Liver (tissue), 9 donors: ENCODE results near the gene HOMER1. TPM values are rescaled to one million over a fixed set of nuclear protein-coding genes. Genes with fewer than 3 reads are reported as not detected.

Source experiments
- DNase-seq: peaks from one replicate; pipeline ENCODE4 v3.0.0-alpha.2; 2017; ENCODE audit warnings: low spot score
- H3K27ac ChIP-seq, 2 donors: one replicate each; pipeline ENCODE4 v1.7.0; 2013; ENCODE audit warnings: inconsistent platforms in 2 of 2, low read length in 2 of 2, control low read depth in 1 of 2, low read depth in 1 of 2, mild to moderate bottlenecking in 1 of 2
- H3K27me3 ChIP-seq, 4 donors: one replicate each; pipeline versions ENCODE4 v1.6.1 to v1.7.0; 2013; ENCODE audit warnings: low read length in 3 of 4, inconsistent platforms in 1 of 4, mild to moderate bottlenecking in 1 of 4, moderate library complexity in 1 of 4; ENCODE audit not compliant: control insufficient read depth in 4 of 4, insufficient read depth in 4 of 4
- H3K36me3 ChIP-seq, 4 donors: one replicate each; pipeline versions ENCODE4 v1.6.1 to v1.7.0; 2013; ENCODE audit warnings: low read length in 3 of 4, mild to moderate bottlenecking in 3 of 4, low read depth in 1 of 4, moderate library complexity in 1 of 4; ENCODE audit not compliant: control insufficient read depth in 4 of 4, insufficient read depth in 3 of 4
- H3K4me1 ChIP-seq, 4 donors: one replicate each; pipeline versions ENCODE4 v1.6.1 to v1.7.0; 2013; ENCODE audit warnings: low read length in 3 of 4, mild to moderate bottlenecking in 3 of 4, moderate library complexity in 1 of 4; ENCODE audit not compliant: control insufficient read depth in 4 of 4, insufficient read depth in 4 of 4
- H3K4me3 ChIP-seq, 3 donors: one replicate each; pipeline versions ENCODE4 v1.6.1 to v1.7.0; 2013; ENCODE audit warnings: low read length in 3 of 3, control low read depth in 1 of 3, low read depth in 1 of 3, mild to moderate bottlenecking in 1 of 3
- H3K9ac ChIP-seq, 2 donors: one replicate each; pipeline ENCODE4 v1.7.0; 2013; ENCODE audit warnings: low read length in 2 of 2, mild to moderate bottlenecking in 2 of 2, moderate library complexity in 2 of 2, control low read depth in 1 of 2, low read depth in 1 of 2
- H3K9me3 ChIP-seq, 4 donors: one replicate each; pipeline versions ENCODE4 v1.6.1 to v1.7.0; 2013; ENCODE audit warnings: low read length in 3 of 4; ENCODE audit not compliant: control insufficient read depth in 4 of 4
- EGR1 ChIP-seq, 2 donors: IDR thresholded peaks; 2 replicates each; pipeline ENCODE4 v1.6.1; 2016 to 2018; ENCODE audit warnings: antibody characterized with exemption in 2 of 2, low read depth in 2 of 2
- FOXA1 ChIP-seq: IDR thresholded peaks from 2 replicates; pipeline ENCODE4 v1.6.1; 2016; ENCODE audit warnings: antibody characterized with exemption
- FOXA2 ChIP-seq: IDR thresholded peaks from 2 replicates; pipeline ENCODE4 v1.6.1; 2016; ENCODE audit warnings: antibody characterized with exemption
- GABPA ChIP-seq, 2 donors: IDR thresholded peaks in 1 of 2; conservative IDR thresholded peaks in 1 of 2; 2 replicates each; pipeline ENCODE4 v1.6.1; 2016; ENCODE audit warnings: antibody characterized with exemption in 2 of 2, mild to moderate bottlenecking in 1 of 2, moderate library complexity in 1 of 2
- HNF4A ChIP-seq, 2 donors: conservative IDR thresholded peaks; 2 replicates each; pipeline ENCODE4 v1.6.1; 2016; ENCODE audit warnings: antibody characterized with exemption in 2 of 2, mild to moderate bottlenecking in 2 of 2
- HNF4G ChIP-seq: IDR thresholded peaks from 2 replicates; pipeline ENCODE4 v1.6.1; 2016; ENCODE audit warnings: antibody characterized with exemption
- JUND ChIP-seq, 2 donors: IDR thresholded peaks; 2 replicates each; pipeline ENCODE4 v1.6.1; 2016; ENCODE audit warnings: antibody characterized with exemption in 2 of 2
- MAX ChIP-seq: IDR thresholded peaks from 2 replicates; pipeline ENCODE4 v1.6.1; 2016; ENCODE audit warnings: antibody characterized with exemption
- NR2F2 ChIP-seq: IDR thresholded peaks from 2 replicates; pipeline ENCODE4 v1.6.1; 2016; ENCODE audit warnings: antibody characterized with exemption
- RAD21 ChIP-seq, 2 donors: IDR thresholded peaks; 2 replicates each; pipeline ENCODE4 v1.6.1; 2016; ENCODE audit warnings: antibody characterized with exemption in 2 of 2, mild to moderate bottlenecking in 2 of 2
- RXRA ChIP-seq, 2 donors: IDR thresholded peaks; 2 replicates each; pipeline ENCODE4 v1.6.1; 2017 to 2018; ENCODE audit warnings: antibody characterized with exemption in 2 of 2, mild to moderate bottlenecking in 1 of 2
- SP1 ChIP-seq: IDR thresholded peaks from 2 replicates; pipeline ENCODE4 v1.6.1; 2018; ENCODE audit warnings: antibody characterized with exemption, mild to moderate bottlenecking
- TAF1 ChIP-seq: conservative IDR thresholded peaks from 2 replicates; pipeline ENCODE4 v1.6.1; 2016; ENCODE audit warnings: antibody characterized with exemption, mild to moderate bottlenecking
- YY1 ChIP-seq: IDR thresholded peaks from 2 replicates; pipeline ENCODE4 v1.6.1; 2016; ENCODE audit warnings: antibody characterized with exemption, mild to moderate bottlenecking
- WGBS: extraction: QIAGEN DNeasy Blood & Tissue Kit; methylation state at CpG from one replicate; pipeline ENCODE4 v1.1.7; 2013; 5-methylcytosine and 5-hydroxymethylcytosine counted together
- polyA plus RNA-seq, 2 donors: library from polyadenylated mRNA; stranded (reverse) in 1 of 2; unstranded in 1 of 2; fragments of 200-250 nt in 1 of 2; fragments of >200 nt in 1 of 2; fragmentation: Nextera tagmentation in 1 of 2; extraction: Ambion mirVana in 1 of 2; gene quantifications; one replicate each; pipeline versions ENCODE4 v1.2.1 to v1.2.3, GENCODE V29; 2013 to 2015
- total RNA-seq, 2 donors: library from RNA; depleted of rRNA; stranded (reverse); fragments of >200 nt; gene quantifications; one replicate each; pipeline ENCODE4 v1.2.3, GENCODE V29; 2014
- TF ChIP-seq, protein P1 (sequence below): IDR thresholded peaks from 2 replicates; pipeline ENCODE4 v1.6.1; 2016; ENCODE audit warnings: antibody characterized with exemption, mild to moderate bottlenecking
- TF ChIP-seq, protein P2 (sequence below): fragments of 150-350 bp; IDR thresholded peaks from 2 replicates; pipeline ENCODE4 v1.5.1; 2017; ENCODE audit warnings: improper control_type of control experiment, low read depth, low read length; ENCODE audit not compliant: missing input control
- TF ChIP-seq, protein P3 (sequence below): IDR thresholded peaks from 2 replicates; pipeline ENCODE4 v1.6.1; 2016; ENCODE audit warnings: antibody characterized with exemption
- TF ChIP-seq, protein P4 (sequence below): IDR thresholded peaks from 2 replicates; pipeline ENCODE4 v1.6.1; 2016; ENCODE audit warnings: antibody characterized with exemption
- donor health status: healthy.
- donor health status: healthy.
- donor health status: healthy.
- donor health status: healthy.
- donor health status: healthy.

HOMER1 gene
- total and polyA plus RNA-seq, 4 donors = 0.33 to 8.7 (median 1.2) TPM

GRCh38 chr5:79459626-79460025 is 54.3 kb downstream of the HOMER1 start (continued):
- TF ChIP-seq, protein P1, sequence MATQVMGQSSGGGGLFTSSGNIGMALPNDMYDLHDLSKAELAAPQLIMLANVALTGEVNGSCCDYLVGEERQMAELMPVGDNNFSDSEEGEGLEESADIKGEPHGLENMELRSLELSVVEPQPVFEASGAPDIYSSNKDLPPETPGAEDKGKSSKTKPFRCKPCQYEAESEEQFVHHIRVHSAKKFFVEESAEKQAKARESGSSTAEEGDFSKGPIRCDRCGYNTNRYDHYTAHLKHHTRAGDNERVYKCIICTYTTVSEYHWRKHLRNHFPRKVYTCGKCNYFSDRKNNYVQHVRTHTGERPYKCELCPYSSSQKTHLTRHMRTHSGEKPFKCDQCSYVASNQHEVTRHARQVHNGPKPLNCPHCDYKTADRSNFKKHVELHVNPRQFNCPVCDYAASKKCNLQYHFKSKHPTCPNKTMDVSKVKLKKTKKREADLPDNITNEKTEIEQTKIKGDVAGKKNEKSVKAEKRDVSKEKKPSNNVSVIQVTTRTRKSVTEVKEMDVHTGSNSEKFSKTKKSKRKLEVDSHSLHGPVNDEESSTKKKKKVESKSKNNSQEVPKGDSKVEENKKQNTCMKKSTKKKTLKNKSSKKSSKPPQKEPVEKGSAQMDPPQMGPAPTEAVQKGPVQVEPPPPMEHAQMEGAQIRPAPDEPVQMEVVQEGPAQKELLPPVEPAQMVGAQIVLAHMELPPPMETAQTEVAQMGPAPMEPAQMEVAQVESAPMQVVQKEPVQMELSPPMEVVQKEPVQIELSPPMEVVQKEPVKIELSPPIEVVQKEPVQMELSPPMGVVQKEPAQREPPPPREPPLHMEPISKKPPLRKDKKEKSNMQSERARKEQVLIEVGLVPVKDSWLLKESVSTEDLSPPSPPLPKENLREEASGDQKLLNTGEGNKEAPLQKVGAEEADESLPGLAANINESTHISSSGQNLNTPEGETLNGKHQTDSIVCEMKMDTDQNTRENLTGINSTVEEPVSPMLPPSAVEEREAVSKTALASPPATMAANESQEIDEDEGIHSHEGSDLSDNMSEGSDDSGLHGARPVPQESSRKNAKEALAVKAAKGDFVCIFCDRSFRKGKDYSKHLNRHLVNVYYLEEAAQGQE = no peak
- TF ChIP-seq, protein P2, sequence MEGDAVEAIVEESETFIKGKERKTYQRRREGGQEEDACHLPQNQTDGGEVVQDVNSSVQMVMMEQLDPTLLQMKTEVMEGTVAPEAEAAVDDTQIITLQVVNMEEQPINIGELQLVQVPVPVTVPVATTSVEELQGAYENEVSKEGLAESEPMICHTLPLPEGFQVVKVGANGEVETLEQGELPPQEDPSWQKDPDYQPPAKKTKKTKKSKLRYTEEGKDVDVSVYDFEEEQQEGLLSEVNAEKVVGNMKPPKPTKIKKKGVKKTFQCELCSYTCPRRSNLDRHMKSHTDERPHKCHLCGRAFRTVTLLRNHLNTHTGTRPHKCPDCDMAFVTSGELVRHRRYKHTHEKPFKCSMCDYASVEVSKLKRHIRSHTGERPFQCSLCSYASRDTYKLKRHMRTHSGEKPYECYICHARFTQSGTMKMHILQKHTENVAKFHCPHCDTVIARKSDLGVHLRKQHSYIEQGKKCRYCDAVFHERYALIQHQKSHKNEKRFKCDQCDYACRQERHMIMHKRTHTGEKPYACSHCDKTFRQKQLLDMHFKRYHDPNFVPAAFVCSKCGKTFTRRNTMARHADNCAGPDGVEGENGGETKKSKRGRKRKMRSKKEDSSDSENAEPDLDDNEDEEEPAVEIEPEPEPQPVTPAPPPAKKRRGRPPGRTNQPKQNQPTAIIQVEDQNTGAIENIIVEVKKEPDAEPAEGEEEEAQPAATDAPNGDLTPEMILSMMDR = no peak

DNA sequence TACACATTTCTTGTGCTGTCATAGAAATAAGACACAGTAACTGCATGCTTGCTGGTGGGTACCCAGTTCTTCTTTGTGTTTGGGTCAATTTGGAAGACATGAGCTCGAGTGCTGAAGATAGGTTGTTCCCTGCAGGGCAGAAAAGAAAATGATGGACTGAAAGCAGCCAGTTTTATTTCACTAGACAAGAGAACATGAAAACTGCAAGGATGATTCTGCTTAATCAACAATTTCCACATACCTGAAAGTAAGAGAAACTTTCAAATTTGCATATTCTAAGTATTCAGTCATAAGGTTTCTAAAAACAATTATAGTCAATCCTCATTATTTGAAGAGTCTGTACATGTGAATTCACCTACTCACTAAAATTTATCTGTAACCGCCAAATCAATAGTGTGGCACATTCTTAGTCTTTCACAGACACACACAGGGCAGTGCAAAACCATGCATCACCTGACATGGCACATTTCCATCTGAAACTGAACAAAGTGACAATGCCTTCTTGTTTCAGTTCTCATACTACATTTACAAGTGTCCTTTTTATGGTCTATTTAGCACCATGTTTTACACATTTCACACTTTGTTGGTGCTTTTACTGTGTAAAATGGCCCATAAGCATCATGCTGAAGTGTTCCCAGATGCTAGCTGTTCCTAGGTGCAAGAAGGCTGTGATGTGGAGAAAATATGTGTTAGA is 56.9 kb downstream of the HOMER1 start:
- H3K4me3 ChIP-seq = no peak overlapping the region
- H3K27me3 ChIP-seq = no peaks in the 10 kb centered on the region
- H3K36me3 ChIP-seq = no peaks in the 10 kb centered on the region
- WGBS = 91% methylated on average over 2 of the region's 2 CpGs
- no peaks in the 10 kb centered on the region for H3K9me3 ChIP-seq
- no peak overlapping the region for H3K9ac ChIP-seq
- no peaks in the 10 kb centered on the region for H3K4me1 ChIP-seq
- H3K27ac ChIP-seq = no peak overlapping the region
- no peak for DNase-seq
- TF ChIP-seq GABPA (IDR thresholded peaks at IDR 0.05 in 1 of 2, conservative IDR thresholded peaks at IDR 0.05 in 1 of 2) = no peak
- no peak for TF ChIP-seq NR2F2
- TF ChIP-seq TAF1 = no peak
- TF ChIP-seq, protein P3, sequence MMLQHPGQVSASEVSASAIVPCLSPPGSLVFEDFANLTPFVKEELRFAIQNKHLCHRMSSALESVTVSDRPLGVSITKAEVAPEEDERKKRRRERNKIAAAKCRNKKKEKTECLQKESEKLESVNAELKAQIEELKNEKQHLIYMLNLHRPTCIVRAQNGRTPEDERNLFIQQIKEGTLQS = no peak
- TF ChIP-seq FOXA1 = no peak
- TF ChIP-seq RXRA (IDR thresholded peaks at IDR 0.05) = no peak
- no peak for TF ChIP-seq MAX
- TF ChIP-seq EGR1 (IDR thresholded peaks at IDR 0.05; ENCODE audit: low read depth in 2 of 2) = no peak
- no peak for TF ChIP-seq HNF4G
- TF ChIP-seq, protein P2 = no peak
- TF ChIP-seq HNF4A (conservative IDR thresholded peaks at IDR 0.05) = no peak
- TF ChIP-seq JUND (IDR thresholded peaks at IDR 0.05) = no peak
- no peak for TF ChIP-seq RAD21 (IDR thresholded peaks at IDR 0.05)
- TF ChIP-seq, protein P1 = no peak
- TF ChIP-seq, protein P4, sequence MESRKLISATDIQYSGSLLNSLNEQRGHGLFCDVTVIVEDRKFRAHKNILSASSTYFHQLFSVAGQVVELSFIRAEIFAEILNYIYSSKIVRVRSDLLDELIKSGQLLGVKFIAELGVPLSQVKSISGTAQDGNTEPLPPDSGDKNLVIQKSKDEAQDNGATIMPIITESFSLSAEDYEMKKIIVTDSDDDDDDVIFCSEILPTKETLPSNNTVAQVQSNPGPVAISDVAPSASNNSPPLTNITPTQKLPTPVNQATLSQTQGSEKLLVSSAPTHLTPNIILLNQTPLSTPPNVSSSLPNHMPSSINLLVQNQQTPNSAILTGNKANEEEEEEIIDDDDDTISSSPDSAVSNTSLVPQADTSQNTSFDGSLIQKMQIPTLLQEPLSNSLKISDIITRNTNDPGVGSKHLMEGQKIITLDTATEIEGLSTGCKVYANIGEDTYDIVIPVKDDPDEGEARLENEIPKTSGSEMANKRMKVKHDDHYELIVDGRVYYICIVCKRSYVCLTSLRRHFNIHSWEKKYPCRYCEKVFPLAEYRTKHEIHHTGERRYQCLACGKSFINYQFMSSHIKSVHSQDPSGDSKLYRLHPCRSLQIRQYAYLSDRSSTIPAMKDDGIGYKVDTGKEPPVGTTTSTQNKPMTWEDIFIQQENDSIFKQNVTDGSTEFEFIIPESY = no peak
- no peak for TF ChIP-seq YY1
- TF ChIP-seq SP1 = no peak
- TF ChIP-seq FOXA2 = no peak
